ENCODE data around the gene MARCHF3.
"Not testable (repeated sequence)": the region's sequence is repeated elsewhere in the genome, so short reads cannot be mapped to it uniquely, and the experiment has no call there.

The MARCHF3 gene

GRCh38 chr5:126846344-126846743 is 184.0 kb downstream of the MARCHF3 start:
- DNase-seq: no peak

- DNase-seq: peak in 4 of 14 donors; percentile 23 to 52 (median 47)
These were observed 184.8 kb downstream of the MARCHF3 start for GRCh38 chr5:126845470-126846070.

- not testable (repeated sequence) for DNase-seq
These were observed 187.0 kb downstream of the MARCHF3 start for GRCh38 chr5:126843375-126843774.

GRCh38 chr5:126839407-126839806 is 191.0 kb downstream of the MARCHF3 start:
- DNase-seq: not testable (repeated sequence)

- DNase-seq: no peak
These were observed 192.3 kb downstream of the MARCHF3 start for GRCh38 chr5:126837906-126838539.

GRCh38 chr5:126837242-126837641 is 193.1 kb downstream of the MARCHF3 start:
- no peak for DNase-seq

- DNase-seq: no peak
These were observed 193.6 kb downstream of the MARCHF3 start for GRCh38 chr5:126836778-126837177.

GRCh38 chr5:126831156-126831555 is 199.2 kb downstream of the MARCHF3 start:
- no peak for DNase-seq

- DNase-seq: no peak
These were observed 200.3 kb downstream of the MARCHF3 start for GRCh38 chr5:126830061-126830460.

GRCh38 chr5:126829098-126829497 is 201.3 kb downstream of the MARCHF3 start:
- no peak for DNase-seq

GRCh38 chr5:126826619-126827215 is 203.6 kb downstream of the MARCHF3 start:
- no peak for DNase-seq

- DNase-seq: no peak
These were observed 211.1 kb downstream of the MARCHF3 start for GRCh38 chr5:126819253-126819652.

GRCh38 chr5:126818736-126819135 is 211.6 kb downstream of the MARCHF3 start:
- DNase-seq: no peak

All from C1 segment of cervical spinal cord (tissue), 14 donors.